Left forelimb (tissue), 1 donor: Measurements from ENCODE around the gene TASP1.

Experiments
- DNase-seq: peaks from one replicate; pipeline ENCODE4 v3.0.0-alpha.2; 2018; ENCODE audit warnings: low spot score

TASP1 gene

GRCh38 chr20:13571662-13572061 lies 67.1 kb downstream of the TASP1 start:
- no peak for DNase-seq

- DNase-seq: no peak
These were observed 71.1 kb downstream of the TASP1 start for GRCh38 chr20:13567663-13568062.

DNA sequence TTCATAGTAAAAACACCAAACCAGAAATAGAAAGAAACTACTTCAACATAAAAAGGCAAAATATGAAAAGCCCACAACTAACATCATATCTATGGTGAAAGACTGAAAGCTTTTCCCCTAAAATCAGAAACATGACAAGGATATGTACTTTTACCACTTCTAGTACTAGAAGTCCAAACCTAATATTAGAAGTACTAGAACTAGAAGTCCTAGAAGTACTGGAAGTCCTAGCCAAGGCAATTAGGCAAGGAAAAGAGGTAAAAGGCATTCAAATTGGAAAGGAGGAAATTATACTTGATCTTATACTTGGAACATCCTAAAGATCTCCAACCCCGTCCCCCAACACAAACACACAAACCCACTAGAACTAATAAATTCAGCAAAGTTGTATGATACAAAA lies 74.9 kb downstream of the TASP1 start:
- DNase-seq: no peak

GRCh38 chr20:13554706-13555105 lies 84.0 kb downstream of the TASP1 start:
- DNase-seq: no peak

- no peak for DNase-seq
These were observed 84.7 kb downstream of the TASP1 start for GRCh38 chr20:13554076-13554475.

GRCh38 chr20:13552061-13552460 lies 86.7 kb downstream of the TASP1 start:
- no peak for DNase-seq

DNA sequence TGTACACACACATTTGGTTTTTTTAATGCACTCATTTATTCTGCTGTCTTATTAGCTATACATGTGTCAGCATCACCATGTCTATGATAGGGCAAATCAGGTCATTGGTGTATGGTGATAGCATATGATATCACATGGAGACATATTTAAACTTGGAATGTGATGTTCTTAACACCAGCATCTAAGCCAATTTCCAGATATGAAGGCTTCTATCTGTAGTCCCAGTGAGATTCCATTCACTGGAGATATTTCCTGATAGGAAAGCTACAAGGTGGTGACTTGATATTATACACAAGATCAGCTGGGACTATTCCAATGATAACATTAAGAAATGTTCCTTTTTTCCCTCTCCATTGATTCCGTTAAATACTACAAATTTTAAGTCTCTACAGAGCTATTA lies 89.3 kb downstream of the TASP1 start:
- no peak for DNase-seq

- peak; percentile 75 for DNase-seq
These were observed 92.1 kb downstream of the TASP1 start for GRCh38 chr20:13546497-13547131.

DNA sequence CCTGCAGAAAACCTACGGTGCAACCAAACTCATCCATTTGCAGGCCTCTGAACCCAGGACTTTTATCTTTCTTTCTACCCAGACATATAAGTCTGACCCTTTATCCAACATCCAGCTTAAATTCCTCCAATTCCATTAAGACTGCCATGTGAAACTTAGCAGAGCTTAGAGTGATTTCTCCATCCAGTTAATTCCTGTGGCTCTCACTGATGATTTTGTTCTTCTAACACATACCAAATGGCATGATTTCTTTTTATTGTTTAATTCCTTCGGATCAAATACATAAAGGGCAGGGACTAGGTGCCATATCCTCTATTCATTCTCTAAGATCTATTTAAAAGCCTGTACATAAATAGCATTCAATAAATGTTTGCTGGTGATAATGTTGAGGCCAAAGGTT lies 92.9 kb downstream of the TASP1 start:
- DNase-seq: no peak

GRCh38 chr20:13543783-13544182 lies 94.9 kb downstream of the TASP1 start:
- DNase-seq: no peak

DNA sequence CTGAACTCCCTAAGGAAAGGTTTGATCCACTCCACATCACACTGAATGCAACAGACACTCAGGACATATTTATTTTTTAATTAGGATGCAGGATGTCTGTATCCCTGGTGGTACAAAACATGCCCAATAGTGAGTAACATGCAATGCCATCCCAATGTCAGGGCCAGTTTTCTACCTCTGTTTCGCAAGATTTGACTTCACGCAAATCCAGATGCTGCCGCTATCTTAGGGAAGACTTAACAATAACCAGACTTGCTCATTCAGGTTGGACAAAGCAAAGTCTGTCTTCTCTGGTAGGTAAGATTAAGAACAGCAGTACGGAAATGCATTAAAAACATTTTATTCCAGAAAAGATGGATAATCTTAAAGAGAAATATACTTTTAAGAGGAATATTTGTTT lies 103.1 kb downstream of the TASP1 start:
- DNase-seq: no peak

- DNase-seq: no peak
These were observed 104.8 kb downstream of the TASP1 start for GRCh38 chr20:13533946-13534345.

DNA sequence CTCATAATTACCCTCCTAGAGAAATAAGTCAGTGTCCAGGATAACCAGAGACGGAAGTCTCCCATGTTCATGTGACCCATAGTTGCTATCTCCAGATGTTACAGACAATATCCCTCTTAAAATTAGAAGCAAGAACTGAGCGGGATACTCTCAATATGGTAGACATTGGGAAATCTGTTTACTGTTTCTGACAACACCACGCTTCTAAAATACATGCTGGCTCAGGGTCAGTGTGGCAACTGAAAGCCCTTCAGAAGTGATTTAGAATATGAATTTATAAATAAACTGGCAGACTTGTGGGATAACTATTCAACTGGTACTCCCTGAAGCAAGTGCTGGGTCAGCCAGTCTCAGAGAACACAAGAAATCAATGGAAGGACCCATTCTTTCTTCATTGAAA lies 108.6 kb downstream of the TASP1 start:
- no peak for DNase-seq

DNA sequence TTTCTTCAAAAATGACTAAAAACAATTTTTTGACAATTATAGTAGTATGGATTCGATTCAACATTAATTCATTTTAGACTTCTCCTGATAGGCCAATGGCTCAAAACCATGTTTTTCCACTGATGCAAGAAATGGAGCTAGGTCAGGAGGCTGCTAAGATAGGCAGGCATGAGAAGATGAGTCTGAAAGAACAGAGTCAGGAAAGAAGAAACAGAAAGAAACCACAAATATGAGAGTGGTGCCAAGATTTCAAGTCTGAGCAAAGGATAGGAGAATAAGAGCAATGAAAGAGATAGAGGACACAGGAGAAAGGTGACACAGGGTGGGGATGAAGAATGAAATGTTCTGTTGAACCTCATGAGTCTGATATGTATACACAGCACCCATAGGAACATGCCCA lies 112.2 kb downstream of the TASP1 start:
- no peak for DNase-seq

- DNase-seq: no peak
These were observed 113.3 kb downstream of the TASP1 start for GRCh38 chr20:13525225-13525940.

DNA sequence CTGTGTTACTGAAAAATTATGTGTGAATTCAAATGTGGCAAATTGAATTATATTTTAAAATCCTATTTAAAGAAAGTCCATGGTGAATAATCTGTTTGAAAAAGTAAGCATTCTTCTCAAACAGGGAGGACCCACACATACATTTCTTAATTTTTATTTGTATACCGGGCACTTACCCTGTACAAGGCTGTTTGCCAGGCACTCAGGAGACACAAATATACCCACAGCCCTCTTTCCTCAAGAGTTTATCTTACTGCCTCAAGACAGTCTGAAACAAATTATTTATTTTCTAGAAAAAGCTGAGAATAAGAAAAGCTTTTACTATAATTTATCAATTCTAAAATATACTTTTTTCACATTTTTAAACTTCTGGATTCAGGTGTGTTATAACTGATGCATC lies 114.4 kb downstream of the TASP1 start:
- DNase-seq: no peak

GRCh38 chr20:13517831-13518230 lies 120.9 kb downstream of the TASP1 start:
- no peak for DNase-seq

DNA sequence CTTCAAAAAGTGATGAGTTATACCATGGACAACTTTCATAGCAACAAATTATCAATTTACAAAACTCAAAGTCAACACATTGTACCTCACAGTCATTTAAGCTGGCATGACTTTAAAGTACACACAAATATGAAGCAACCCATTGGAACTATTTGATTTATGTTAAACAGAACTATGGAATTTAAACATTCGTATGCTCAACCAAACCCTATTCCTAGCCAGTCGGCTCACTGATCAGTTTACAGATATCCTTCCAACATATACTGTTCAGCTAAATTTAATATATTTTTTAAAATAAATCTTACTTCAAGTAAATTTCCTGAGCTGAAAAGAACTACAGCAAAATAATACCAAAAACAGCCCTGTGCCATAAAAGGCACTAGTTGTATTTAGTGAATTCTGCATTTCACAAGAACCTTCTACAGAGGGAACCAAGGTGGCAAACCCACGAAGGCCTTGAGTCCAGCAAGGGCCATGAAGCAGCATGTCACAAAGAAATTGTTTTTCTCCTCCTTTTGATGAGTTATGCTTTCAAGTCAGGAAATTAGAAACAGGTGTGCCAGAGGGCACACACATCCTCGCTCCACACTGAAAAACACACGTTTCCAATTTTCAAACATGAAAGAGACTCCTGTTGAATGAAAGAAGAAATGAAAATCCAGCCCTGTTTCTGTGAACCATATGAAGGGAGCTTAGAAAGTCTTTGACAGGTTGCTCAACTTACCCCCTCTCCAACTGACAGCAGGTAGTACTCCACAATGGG lies 122.8 kb downstream of the TASP1 start:
- no peak for DNase-seq

DNA sequence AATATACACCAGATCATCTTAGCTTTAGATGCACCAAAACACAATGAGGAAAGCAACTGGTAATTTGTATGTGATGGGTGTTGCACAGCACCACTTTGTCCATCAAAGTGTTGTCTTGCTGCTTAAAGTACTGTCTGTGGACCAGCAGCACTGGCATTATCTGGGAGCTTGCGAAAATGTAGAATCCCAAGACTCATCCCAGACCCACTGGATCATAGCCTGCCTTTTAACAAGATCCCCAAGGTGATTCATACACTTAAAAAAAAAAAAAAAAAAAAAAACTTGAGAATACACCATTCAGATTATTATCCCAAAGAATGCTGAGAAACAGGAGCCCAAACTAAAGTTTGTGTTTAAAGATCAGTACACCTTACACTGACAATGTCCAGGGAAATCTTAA lies 123.4 kb downstream of the TASP1 start:
- no peak for DNase-seq

- DNase-seq: no peak
These were observed 127.8 kb downstream of the TASP1 start for GRCh38 chr20:13510837-13511488.

DNA sequence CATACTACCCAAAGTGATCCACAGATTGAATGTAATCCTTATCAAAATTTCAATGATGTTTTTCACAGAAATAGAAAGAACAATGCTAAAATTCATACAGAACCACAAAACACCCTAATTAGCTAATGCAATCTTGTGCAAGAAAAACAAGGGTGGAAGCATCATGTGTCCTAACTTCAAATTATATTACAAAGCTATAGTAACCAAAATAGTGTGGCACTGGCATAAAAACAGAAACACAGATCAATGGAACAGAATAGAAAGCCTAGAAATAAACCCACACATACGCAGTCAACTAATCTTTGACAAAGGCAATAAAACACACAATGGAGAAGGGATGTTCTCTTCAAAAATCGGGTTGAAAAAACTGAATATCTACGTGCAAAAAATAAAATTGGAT lies 131.1 kb downstream of the TASP1 start:
- no peak for DNase-seq

DNA sequence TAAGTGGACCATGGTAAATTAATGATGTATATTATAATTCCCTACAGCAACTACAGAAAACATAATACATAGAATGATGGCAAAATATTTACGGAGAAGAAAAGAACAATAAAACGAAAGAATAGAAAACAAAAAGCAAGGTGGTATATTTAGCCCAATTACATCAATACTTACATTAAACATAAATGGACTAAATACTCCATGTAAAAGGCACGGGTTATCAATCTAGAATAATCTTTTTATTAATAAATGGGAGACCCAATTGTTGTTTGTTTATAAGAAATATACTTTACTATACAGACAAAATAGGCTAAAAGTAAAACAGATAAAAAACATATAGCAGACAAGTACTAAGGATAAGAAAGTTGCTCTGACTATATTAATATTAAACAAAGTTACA lies 137.2 kb downstream of the TASP1 start:
- DNase-seq: no peak

GRCh38 chr20:13494019-13494418 lies 144.7 kb downstream of the TASP1 start:
- DNase-seq: no peak
